T-helper 2 cell treated with Interferon-gamma antibody and Interleukin-4, amounts not matched to agents 100 ng/mL and 5 ng/mL, for 36 hours (primary cell): ENCODE data around the gene TRAF3. TPM values are rescaled to one million over a fixed set of nuclear protein-coding genes. Genes with fewer than 3 reads are reported as not detected.
"Not testable (repeated sequence)": the region's sequence is repeated elsewhere in the genome, so short reads cannot be mapped to it uniquely, and the experiment has no call there.

Experiments used
- intact Hi-C: fragments of 100-400 bp; cut with micrococcal nuclease; formaldehyde crosslinking; loops from one replicate; pipeline ENCODE4 v1.15.1; 2023
- total RNA-seq: library from RNA; stranded (reverse); gene quantifications from 2 replicates; pipeline ENCODE4 v1.2.3, GENCODE V29; 2022

TRAF3 gene
- total RNA-seq, 1 donor from 2014 or later = 42.4 TPM

DNA sequence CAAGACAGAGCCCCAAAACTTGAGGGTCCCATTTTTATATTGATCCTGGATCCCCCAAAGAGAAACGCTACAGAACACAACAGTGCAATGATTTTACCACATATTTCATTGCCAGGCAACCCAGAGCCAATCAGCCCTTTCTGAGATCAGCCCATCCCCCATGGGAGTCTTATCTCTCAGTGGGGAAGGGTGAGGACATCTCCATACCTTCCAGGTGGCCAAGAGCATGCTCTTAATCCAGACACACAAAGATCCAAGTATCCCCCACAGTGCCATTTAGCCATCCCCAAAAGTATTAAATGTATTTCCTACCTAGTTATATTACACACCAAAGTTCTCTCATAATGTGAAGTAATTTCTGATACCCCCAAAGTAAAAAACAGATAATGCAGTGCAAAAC is 82.7 kb downstream of the TRAF3 start:
- intact Hi-C loops = no loop called here

DNA sequence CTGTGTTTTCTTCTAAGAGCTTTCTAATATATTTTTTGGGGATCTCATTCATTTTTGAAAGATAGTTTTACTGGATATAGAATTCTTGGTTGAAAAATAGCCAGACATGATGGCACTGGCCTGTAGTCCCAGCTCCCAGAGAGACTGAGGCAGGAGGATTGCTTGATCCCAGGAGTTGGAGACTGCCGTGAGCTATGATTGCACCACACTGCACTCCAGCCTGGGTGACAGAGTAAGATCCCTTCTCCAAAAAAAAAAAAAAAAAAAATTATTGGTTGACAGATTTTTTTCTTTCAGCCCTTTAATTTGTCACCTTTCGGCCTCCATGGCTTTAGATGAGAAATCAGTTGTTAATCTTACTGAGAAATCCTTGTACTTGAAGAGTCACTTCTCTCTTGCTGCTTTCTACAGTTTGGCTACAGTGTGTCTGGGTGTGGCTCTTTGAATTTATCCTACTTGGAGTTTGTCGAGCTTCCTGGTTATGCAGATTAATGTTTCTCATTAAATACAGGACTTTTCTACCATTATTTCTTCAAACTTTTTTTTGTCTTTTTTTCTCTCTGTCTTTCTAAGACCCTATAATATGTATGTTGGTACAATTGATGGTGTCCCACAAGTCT is 85.0 kb downstream of the TRAF3 start:
- intact Hi-C loops = no loop called here

DNA sequence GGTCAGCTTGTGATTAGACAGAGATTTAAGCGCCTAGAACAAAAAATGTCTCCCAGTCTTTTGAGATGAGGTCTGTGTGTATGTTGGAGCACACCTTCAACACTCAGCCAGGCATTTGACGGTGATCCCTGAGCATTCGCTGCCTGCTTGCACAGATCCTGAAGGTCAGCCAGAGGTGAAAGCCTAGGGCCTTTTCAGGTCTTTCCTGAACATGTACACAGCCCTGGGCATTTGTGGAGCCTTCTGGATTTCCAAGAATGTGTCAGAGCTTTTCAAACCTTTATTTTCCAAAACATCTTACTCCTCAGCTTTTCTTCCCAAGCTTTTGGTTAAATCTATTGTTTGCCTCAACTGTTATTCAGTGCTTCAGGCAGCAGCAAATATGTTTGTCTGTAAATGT is 86.1 kb downstream of the TRAF3 start:
- intact Hi-C loops = no loop called here

DNA sequence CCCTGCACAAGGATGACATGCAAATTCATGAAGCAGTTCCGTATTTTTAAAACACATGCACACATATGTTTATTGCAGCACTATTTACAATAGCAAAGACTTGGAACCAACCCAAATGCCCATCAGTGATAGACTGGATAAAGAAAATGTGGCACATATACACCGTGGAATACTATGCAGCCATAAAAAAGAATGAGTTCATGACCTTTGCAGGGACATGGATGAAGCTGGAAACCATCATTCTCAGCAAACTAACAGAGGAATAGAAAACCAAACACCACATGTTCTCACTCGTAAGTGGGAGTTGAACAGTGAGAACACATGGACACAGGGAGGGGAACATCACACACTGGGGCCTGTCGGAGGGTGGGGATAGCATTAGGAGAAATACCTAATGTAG is 88.7 kb downstream of the TRAF3 start:
- intact Hi-C loops = not testable (repeated sequence)

DNA sequence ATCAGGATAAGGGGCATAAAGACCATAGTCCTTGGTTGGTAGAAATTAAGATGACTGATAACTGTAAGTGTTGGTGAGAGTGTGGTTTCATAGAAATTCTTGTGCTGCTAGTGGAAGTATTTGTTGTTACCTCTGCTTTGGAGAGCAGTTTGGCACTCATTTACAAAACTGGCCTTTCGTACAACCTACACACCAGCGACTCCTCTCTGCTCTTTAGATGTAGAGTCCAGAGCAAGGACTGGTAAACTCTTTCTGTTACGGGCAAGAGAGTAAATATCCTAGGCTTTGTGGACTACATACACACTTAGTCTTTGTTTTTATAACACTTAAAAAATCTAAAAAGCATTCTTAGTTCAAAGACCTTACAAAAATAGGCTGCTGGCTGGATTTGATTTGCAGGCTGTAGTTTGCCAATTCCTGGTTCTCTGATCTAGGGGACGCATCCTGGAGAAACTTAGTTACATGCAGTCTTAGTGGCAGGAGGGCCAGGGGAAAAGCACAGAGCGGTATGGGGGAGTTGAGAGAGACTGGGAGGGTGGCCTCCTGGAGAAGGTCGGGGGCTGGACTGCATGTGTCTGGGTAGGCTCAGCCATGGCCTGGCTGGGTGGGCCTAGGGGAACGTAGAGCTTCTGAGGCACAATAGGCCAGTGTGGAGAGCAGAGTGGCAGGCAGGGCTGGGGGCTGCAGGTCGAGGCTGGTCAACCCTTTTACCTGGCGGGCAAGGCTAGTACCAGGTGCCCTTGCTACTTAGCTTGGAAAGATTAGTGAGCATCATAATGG is 89.9 kb downstream of the TRAF3 start:
- intact Hi-C loops = no loop called here

DNA sequence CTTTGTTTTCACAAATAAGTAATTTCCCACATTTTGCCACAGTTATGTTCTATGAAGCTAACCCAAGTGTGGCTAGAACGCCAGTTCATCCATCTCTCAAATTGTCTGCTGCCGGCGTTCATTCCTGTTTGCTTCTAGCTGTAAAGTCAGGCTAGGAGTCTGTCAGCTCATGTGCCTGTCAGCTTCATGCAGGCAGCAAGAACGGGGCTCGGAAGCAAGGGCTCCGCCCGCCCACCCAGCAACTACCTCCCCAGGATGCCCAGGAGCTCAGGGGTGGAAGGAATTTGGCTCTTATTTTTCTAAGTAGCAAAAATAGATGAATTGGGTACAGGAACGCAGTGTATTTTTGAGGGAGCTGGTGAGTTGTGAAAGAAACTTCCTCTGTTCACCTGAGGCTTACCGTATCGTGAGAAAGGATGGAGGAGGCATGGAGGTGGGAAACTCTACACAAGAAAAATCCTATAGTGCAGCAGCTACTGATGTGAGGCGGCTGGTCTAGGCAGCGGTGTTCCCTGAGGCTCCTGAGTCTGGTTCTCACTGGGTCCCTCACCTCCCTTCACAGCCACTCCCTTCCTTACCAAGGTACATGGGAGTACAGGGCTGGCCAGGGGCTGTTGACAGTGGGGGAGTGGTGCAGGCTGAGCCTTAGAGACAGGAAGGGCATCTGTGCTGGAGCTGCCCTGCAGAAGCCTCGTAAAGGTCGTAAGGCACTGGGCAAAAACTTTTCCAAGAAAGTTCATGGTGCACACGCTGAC is 90.8 kb downstream of the TRAF3 start:
- intact Hi-C loops = no loop called here

DNA sequence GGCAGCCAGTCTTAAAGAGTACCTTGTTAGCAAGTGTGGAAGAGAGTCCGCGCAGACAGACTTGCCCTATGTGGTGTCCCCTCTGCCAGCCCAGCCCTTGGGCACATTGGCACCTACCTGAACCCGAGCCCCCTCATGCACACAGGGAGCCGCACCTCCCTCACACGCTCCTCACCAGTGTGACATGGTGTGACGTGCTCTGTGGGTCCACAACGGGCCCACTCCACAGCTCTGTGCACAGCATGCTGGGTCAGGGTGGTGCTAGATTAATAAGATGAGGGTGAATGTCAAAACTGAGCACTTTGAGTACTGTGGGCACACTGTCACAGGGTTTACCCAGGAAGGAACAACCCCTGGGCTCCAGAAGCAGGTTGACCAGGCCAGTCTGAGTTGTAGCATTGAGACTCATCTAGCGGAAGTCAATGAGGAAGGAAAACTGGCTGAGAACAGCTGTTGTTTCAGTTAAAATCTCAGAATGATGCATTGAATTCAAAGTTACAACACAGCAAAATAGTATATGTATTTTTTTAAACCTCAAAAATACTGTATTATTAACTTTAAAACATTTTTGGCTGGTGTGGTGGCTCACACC is 91.8 kb downstream of the TRAF3 start:
- intact Hi-C loops = no loop called here

DNA sequence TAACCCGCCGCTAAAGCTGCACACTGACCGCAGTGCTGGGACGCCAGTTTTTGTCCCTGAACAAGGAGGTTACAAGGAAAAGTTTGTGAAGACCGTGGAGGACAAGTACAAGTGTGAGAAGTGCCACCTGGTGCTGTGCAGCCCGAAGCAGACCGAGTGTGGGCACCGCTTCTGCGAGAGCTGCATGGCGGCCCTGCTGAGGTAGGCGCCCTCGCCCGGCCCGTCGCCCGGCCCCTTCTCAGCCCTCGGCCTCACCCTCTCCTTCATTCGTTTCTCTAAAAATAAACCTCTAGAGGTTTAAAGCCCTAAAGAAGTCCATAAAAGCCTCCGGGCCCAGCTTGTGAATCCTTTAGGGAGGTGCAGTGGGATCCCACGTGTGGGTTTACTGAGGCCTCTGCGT is 93.0 kb downstream of the TRAF3 start:
- intact Hi-C loops = no loop called here

DNA sequence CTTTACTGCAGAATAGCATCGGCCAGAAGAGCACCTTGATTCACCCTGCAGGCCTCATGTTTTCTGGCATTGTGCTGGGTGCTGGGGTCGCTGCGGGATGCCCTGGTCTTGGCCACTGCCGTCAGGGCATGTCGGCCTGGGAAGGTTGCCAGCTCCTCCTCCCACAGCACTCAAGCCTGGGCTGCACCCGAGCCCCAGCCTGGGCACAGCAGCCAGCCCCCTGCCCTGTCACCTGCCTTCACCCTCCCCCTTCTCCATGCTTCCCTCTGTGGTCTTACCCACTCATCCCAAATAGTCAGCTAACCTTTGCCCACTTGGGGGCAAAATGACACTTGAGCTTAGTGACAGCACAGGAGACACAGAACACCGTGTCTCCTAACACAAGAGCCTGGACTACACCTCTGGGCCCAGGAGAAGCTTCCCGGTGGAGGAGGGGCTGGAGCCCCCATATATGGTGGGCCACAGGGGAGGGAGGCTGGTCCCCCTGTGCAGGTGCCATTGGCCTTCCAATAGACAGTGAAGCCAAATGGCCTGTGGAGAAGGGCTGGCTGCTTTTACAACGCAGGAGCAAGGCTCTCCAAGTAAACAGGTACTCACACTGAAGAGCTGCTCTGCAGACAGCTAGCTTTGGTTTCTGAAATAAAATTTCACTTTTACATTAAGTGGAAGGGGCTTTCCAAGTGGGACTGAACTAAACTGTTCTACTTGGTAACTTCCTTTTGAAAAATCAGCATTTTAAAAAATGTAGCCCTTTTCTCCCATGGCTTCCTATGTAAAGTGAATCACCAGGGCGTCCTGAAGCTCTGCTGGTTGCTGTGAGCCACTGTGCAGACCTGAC is 94.0 kb downstream of the TRAF3 start:
- intact Hi-C loops = no loop called here

DNA sequence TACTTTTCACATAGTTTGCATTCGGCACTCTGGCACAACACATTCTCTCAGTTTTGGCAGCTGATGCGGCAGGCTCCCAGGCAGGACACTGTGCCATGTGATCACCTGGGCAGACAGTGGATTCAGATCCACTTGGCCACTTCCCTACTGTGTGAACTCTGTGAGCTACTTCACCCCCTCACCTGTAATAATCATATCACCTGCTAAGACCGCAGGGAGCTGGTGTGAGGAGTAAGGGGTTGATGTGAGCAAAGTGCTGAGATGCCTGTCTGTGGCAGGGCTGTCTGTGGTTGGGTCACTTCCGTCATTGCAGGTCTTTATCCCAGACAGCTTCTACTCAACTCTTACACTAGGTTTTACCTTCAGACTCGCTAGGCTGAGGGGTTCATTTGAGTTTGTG is 94.8 kb downstream of the TRAF3 start:
- intact Hi-C loops = no loop called here

DNA sequence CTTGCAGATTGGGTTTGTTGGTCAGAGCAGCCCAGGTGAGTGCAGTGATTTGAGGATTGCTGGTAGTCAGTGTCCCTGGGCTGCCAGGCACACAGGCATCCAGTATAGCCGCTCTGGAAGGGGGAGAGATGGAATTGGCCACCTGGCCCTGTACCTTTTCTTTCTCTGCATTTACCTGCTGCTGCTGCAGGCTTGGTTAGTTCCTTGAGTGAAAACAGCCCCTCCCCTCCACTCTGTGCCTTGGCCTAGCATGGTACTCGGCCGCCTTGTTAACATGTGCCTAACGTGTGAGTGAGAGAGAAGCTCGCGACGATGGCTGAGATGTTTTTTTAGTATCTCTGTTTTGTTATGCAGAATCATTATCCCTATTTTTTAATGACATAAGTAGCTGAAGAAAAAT is 95.9 kb downstream of the TRAF3 start:
- intact Hi-C loops = no loop called here

DNA sequence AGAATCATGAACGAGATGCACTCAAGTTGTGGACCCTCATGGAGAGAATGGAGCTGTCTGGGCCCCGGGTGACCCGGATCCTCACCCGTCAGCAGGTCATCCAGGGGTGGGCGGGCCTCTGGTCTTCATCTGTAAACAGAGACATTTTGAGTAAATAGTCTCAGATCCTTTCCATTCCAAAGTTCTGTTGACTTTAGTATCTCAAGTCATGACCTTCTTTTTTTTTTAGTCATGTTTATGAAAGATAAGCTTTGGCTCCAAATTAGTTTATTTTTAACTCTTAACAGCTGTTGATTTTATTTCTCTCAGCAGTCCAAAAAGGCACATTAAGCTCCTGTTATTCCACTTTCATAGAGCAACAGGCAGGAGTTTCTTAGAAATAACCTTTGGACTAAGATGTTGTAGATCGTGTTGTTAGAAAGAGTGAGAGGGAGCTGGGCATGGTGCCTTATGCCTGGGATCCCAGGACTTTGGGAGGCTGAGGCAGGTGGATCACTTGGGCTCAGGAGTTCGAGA is 96.4 kb downstream of the TRAF3 start:
- intact Hi-C loops = no loop called here

DNA sequence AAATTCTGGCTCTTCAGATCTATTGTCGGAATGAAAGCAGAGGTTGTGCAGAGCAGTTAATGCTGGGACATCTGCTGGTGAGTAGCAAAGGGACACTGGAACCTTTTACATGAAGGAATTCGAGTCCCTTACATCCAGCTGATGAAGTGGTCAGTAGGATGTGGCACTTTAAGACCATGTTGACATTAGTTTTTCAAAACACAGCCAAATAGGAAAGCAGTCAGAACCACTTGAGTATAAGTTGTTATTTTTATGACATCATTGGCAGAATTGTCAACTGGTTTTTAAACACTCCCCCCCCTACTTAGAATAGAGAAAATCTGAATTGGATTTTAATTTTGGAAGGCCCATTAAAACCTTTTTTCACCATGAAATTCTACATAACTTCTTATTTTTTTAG is 98.4 kb downstream of the TRAF3 start:
- intact Hi-C loops = no loop called here

DNA sequence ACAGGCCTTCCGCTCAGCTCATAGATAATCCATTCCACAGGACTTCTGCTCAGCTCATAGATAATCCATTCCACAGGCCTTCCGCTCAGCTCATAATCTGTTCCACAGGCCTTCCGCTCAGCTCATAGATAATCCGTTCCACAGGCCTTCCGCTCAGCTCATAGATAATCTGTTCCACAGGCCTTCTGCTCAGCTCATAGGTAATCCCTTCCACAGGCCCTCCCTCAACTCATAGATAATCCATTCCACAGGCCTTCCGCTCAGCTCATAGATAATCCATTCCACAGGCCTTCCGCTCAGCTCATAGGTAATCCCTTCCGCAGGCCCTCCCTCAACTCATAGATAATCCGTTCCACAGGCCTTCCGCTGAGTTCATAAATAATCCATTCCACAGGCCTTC is 100.3 kb downstream of the TRAF3 start:
- intact Hi-C loops = not testable (repeated sequence)

DNA sequence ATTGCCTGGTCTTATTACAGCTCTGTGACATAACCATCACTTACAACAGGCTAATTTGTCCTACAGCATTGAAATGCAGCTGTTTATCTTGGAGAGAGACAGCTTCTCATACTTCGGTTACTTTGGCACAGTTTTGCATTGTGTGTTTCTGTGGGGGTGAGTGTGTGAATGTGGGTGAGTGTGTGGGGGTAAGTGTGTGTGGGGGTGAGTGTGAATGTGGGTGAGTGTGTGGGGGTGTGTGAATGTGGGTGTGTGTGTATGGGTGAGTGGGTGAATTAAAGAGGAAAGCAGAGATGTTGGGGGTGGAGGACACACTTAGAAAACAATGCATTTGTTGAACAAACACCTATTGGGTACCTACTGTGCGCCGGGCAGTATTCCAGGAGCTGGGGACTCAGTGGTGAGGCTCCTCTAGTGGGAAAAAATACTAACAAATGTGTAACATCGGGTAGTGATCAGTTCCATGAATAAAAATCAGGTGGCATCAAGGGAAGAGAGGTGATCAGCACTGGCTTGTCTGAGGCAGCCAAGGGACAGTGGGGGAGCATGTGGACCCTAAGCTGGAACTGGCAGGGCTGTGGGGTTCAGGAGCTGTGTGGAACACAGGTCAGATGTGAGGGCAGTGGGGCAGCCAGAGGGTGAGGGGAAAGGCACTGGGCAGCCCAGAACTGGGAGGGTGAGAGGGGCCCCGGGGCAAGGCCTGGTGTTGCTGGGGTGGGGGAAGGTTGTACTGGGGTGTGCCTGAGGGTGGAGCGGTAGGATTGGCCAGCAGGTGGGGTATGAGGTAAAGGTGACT is 101.1 kb downstream of the TRAF3 start:
- intact Hi-C loops = no loop called here

DNA sequence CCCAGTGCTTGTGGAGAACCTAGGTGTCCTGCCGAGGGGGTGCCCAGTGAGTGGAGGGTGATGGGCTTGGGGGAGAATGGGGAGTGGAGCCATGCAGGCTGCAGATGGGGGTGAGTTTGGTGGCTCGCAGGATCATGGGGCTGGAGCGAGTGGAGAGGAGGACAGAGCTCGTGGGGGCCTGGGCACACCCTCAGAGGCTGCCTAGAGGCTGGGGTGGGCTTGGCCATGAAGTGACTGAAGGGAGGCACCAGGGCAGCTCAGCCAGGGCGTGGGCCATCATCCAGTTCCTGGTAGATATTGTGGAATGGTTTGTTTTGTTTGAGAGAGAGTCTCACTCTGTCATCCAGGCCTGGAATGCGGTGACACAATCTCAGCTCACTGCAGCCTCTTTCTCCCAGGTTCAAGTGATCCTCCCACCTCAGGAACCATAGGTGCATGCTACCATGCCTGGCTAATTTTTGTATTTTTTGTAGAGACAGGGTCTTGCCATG is 101.8 kb downstream of the TRAF3 start:
- intact Hi-C loops = no loop called here

DNA sequence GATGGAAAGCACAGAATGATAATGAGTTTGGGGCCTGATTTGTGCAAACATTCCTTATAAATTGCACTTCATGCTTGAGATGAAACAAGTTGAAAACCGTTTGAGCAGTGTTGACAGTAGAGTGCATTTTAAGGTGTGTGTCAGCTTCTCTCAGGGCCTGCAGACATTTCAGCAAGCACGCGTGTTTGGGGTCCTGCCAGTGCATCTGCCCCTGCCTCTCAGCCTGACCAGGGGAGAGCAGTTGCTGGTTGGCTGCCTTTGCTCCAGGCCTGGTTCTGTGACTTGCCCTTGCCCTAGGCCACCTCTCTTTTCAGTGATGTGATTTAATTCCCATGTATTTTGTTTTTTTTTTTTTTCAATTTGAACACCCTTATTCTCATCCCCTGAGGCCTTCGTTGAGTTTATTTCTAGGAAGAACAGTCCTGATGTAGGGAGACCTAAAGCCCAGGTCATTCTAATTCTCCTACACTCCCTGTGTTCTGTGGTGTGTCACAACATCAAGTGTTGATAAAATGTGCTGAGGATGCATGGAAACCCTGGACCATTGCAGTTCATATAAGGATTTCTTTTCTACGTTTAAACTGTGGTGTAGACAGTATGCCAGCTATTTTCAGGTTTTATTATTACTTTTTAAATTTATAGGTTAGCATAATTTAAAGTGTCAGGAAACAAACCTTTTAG is 105.1 kb downstream of the TRAF3 start:
- intact Hi-C loops = no loop called here

DNA sequence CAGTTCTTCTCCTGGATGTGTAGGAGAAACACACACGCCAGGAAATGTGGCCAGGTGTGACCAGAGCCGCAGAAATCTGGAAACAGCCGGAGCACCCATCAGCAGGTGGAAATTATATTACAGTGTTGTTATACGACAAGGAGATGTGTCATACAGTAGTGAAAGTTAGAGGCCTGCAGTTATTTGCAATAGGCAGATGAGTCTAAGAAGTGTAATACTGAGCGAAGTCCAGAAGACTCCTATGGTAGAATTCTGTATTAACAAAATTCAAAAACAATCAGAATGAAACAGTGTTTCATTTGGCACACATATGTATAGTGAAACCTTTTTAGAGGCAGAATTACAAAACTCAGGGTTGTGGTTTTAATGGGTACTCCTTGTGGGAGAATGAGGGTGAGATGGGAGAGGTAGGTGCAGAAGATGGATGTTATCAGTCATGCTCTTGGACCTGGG is 105.9 kb downstream of the TRAF3 start:
- intact Hi-C loops = no loop called here

DNA sequence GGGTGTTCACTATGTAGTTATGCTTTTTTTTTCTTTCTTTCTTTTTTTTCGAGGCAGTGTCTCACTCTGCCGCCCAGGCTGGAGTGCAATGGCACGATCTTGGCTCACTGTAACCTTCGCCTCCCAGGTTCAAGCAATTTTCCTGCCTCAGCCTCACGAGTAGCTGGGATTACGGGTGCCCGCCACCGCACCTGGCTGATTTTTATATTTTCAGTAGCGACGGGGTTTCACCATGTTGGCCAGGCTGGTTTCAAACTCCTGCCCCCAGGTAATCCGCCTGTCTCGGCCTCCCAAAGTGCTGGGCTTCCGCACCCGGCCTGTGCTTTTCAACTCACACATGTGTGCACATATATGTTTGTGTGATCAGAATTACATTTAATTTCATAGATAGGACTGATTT is 106.3 kb downstream of the TRAF3 start:
- intact Hi-C loops = no loop called here
